Measurements from ENCODE around the gene EXOC2. TPM values are rescaled to one million over a fixed set of nuclear protein-coding genes. Genes with fewer than 3 reads are reported as not detected.
A peak's percentile ranks its signal among the peaks of the same experiment; 100 is the strongest.

EXOC2 gene
- total RNA-seq, 1 donor from 2014 or later: 30.1 TPM

DNA sequence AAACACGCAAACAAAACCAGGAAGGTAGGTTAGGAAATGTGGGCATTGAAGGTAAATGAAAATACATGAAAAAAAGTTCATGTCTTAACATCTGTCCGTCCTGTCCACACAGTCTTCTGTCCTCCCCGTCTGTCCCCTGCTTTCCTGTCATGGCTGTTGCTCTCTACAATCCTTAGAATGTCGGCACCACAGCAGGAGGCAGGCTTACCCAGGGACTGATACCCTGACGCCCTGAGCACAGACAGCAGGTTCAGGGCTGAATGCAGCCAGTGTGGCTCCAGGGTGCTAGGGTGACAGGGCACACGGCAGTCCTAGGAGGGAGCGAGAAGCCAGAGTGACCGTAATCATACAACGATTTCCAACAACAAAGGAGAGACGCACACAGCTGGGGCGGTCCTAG lies 177.7 kb downstream of the EXOC2 start:
- H3K9me3 Mint-ChIP-seq (ENCODE audit: unreplicated experiment): peaks cover 15% of the 10 kb centered on the region
- no peak overlapping the region for H3K4me3 Mint-ChIP-seq (ENCODE audit: unreplicated experiment)
- no peak for DNase-seq (ENCODE audit: extremely low spot score, unreplicated experiment)
- peaks cover 31% of the 10 kb centered on the region for H3K36me3 Mint-ChIP-seq (ENCODE audit: unreplicated experiment)
- TF ChIP-seq, protein P1, sequence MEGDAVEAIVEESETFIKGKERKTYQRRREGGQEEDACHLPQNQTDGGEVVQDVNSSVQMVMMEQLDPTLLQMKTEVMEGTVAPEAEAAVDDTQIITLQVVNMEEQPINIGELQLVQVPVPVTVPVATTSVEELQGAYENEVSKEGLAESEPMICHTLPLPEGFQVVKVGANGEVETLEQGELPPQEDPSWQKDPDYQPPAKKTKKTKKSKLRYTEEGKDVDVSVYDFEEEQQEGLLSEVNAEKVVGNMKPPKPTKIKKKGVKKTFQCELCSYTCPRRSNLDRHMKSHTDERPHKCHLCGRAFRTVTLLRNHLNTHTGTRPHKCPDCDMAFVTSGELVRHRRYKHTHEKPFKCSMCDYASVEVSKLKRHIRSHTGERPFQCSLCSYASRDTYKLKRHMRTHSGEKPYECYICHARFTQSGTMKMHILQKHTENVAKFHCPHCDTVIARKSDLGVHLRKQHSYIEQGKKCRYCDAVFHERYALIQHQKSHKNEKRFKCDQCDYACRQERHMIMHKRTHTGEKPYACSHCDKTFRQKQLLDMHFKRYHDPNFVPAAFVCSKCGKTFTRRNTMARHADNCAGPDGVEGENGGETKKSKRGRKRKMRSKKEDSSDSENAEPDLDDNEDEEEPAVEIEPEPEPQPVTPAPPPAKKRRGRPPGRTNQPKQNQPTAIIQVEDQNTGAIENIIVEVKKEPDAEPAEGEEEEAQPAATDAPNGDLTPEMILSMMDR (IDR thresholded peaks at IDR 0.05): no peak
- peaks cover 9% of the 10 kb centered on the region for H3K4me1 Mint-ChIP-seq (ENCODE audit: unreplicated experiment)
- H3K27me3 Mint-ChIP-seq (ENCODE audit: unreplicated experiment): no peaks in the 10 kb centered on the region
- peak overlapping the region; percentile 24 for H3K27ac Mint-ChIP-seq (ENCODE audit: unreplicated experiment)

DNA sequence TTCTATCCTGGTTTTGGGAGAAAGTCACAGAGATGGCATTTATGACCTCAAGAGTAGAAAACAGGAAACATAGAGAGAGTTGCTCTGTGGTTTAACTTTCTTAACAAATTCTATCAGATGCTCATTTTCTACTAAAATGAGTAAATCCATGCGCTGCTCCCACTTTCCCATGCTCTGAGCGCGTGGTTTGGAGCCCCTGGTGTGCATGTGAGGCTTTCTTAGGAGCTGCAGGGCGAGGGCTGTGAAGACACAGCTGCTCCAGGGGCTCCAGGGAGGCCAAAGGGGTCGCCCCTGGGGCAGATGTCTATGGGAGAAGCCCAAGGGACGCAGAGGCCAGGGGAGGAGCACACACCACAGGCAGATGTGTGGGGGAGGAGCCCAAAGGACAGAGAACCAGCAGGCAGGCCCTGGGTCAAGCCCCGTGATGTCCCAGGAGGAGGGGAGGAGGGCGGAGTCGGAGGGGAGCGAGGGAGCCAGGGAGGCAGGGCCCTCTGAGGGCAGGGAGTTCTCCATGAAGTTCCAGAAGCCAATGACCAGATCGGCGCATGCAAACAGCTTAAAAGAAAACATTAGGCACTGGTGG lies 178.5 kb downstream of the EXOC2 start:
- Mint-ChIP-seq H3K4me3 (ENCODE audit: unreplicated experiment) (no peak overlapping the region), H3K4me1 (ENCODE audit: unreplicated experiment) (peaks cover 9% of the 10 kb centered on the region), H3K27ac (ENCODE audit: unreplicated experiment) (no peak overlapping the region), H3K9me3 (ENCODE audit: unreplicated experiment) (peaks cover 15% of the 10 kb centered on the region), H3K27me3 (ENCODE audit: unreplicated experiment) (no peaks in the 10 kb centered on the region), H3K36me3 (ENCODE audit: unreplicated experiment) (peaks cover 33% of the 10 kb centered on the region)
- no peak for DNase-seq (ENCODE audit: extremely low spot score, unreplicated experiment)
- TF ChIP-seq, protein P1 (IDR thresholded peaks at IDR 0.05): no peak

DNA sequence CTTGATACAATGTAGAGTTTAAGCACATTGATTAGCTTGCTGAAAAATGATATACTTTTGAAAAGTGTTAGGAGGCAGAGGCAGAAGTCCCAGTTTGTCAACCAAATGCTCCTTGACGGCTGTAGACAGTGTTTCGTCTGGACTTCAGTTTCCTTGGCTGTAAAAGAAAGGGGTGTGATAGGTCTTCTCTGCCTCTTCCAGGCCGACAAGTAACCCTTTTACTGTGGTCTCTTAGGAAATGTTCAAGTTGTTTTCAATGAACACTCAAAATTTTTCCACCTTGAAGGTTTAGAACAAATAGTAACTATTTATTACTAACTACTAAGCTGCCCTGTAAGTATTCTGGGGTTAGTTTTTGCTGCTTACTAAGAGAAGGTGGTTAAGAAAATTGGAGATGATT lies 179.0 kb downstream of the EXOC2 start:
- peaks cover 33% of the 10 kb centered on the region for H3K36me3 Mint-ChIP-seq (ENCODE audit: unreplicated experiment)
- TF ChIP-seq, protein P1 (IDR thresholded peaks at IDR 0.05): no peak
- DNase-seq (ENCODE audit: extremely low spot score, unreplicated experiment): no peak
- H3K9me3 Mint-ChIP-seq (ENCODE audit: unreplicated experiment): peaks cover 15% of the 10 kb centered on the region
- H3K27ac Mint-ChIP-seq (ENCODE audit: unreplicated experiment): no peak overlapping the region
- no peak overlapping the region for H3K4me3 Mint-ChIP-seq (ENCODE audit: unreplicated experiment)
- no peaks in the 10 kb centered on the region for H3K27me3 Mint-ChIP-seq (ENCODE audit: unreplicated experiment)
- peaks cover 9% of the 10 kb centered on the region for H3K4me1 Mint-ChIP-seq (ENCODE audit: unreplicated experiment)

DNA sequence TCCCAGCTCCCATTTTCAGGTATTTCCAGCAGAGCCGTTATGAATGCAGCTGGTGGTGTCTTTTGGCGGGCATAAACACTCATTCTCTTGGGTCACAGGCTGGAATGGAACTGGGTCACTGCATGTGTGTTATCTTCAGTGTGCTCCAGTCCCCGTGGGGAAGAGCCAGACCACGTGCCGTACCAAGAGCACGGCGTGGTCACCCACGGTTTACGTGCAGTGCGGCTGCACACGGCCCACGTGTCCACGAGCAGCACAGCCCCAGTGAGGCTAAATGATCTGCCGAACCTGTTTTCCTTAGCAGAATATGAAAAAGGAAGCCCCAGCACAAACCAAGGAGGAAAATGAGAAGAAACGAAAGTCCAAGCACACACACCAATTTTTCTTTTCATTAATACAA lies 179.9 kb downstream of the EXOC2 start:
- TF ChIP-seq, protein P1 (IDR thresholded peaks at IDR 0.05): no peak
- peaks cover 7% of the 10 kb centered on the region for H3K4me1 Mint-ChIP-seq (ENCODE audit: unreplicated experiment)
- H3K27me3 Mint-ChIP-seq (ENCODE audit: unreplicated experiment): no peaks in the 10 kb centered on the region
- H3K9me3 Mint-ChIP-seq (ENCODE audit: unreplicated experiment): peaks cover 9% of the 10 kb centered on the region
- no peak for DNase-seq (ENCODE audit: extremely low spot score, unreplicated experiment)
- H3K27ac Mint-ChIP-seq (ENCODE audit: unreplicated experiment): no peak overlapping the region
- peaks cover 26% of the 10 kb centered on the region for H3K36me3 Mint-ChIP-seq (ENCODE audit: unreplicated experiment)
- no peak overlapping the region for H3K4me3 Mint-ChIP-seq (ENCODE audit: unreplicated experiment)

DNA sequence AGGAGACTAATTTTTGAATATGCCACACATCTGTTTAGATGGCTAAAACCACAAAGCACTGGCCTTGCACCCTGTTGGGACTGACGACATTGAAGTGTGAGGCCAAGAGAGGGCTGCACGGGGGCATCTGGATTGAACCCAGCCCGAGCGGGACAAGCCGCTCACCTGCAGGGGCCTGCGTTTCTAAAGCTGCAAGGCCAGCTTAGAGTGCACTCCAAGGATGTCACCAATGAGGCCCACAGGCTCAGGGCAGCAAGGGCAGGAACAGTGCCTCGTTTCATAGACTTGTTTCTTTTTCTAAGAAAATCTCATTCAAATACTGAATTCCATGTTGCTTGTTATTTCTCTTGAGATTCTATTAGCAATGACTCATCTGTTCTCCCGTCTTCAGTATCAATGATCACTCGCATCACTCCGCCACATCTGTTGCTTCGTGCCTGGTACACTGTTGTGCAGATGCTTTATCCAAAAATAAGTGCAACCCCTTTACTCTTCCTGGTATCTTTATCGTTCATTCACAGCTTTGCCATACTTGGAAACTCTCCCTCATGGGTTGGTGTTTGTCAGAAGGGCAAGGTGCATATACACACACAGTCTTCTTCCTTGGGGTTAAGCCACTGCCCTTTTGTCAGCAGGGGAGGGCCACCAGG lies 181.3 kb downstream of the EXOC2 start:
- Mint-ChIP-seq H3K9me3 (ENCODE audit: unreplicated experiment) (no peaks in the 10 kb centered on the region), H3K4me1 (ENCODE audit: unreplicated experiment) (peaks cover 7% of the 10 kb centered on the region), H3K4me3 (ENCODE audit: unreplicated experiment) (no peak overlapping the region), H3K27me3 (ENCODE audit: unreplicated experiment) (no peaks in the 10 kb centered on the region), H3K36me3 (ENCODE audit: unreplicated experiment) (peaks cover 16% of the 10 kb centered on the region), H3K27ac (ENCODE audit: unreplicated experiment) (no peak overlapping the region)
- TF ChIP-seq, protein P1 (IDR thresholded peaks at IDR 0.05): no peak
- no peak for DNase-seq (ENCODE audit: extremely low spot score, unreplicated experiment)

Measured in osteocyte (in vitro differentiated cells).